ENCODE data around the gene TAF13. TPM values are rescaled to one million over a fixed set of nuclear protein-coding genes. Genes with fewer than 3 reads are reported as not detected.

Gene TAF13
- total and polyA plus RNA-seq, 9 of the 15 experiments (the other 6 are each of a cell fraction or from before 2014, with no cell fraction given) = 14.9 to 77.2 (median 38.7) TPM

GRCh38 chr1:109099938-109100773 lies 24.4 kb upstream of the TAF13 start (continued):
- TF ChIP-seq, protein P1, sequence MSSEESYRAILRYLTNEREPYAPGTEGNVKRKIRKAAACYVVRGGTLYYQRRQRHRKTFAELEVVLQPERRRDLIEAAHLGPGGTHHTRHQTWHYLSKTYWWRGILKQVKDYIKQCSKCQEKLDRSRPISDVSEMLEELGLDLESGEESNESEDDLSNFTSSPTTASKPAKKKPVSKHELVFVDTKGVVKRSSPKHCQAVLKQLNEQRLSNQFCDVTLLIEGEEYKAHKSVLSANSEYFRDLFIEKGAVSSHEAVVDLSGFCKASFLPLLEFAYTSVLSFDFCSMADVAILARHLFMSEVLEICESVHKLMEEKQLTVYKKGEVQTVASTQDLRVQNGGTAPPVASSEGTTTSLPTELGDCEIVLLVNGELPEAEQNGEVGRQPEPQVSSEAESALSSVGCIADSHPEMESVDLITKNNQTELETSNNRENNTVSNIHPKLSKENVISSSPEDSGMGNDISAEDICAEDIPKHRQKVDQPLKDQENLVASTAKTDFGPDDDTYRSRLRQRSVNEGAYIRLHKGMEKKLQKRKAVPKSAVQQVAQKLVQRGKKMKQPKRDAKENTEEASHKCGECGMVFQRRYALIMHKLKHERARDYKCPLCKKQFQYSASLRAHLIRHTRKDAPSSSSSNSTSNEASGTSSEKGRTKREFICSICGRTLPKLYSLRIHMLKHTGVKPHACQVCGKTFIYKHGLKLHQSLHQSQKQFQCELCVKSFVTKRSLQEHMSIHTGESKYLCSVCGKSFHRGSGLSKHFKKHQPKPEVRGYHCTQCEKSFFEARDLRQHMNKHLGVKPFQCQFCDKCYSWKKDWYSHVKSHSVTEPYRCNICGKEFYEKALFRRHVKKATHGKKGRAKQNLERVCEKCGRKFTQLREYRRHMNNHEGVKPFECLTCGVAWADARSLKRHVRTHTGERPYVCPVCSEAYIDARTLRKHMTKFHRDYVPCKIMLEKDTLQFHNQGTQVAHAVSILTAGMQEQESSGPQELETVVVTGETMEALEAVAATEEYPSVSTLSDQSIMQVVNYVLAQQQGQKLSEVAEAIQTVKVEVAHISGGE (CRISPR knock-in tag; IDR thresholded peaks at IDR 0.05) = peak in 1 of 3 experiments; percentile 48; a peak in 1 of 6 replicates
- TF ChIP-seq TEAD4 (IDR thresholded peaks at IDR 0.05; ENCODE audit: low read length) (peak; percentile 63; the same call in 1 of the 2 replicates), TEAD4 (CRISPR knock-in tag; IDR thresholded peaks at IDR 0.05; ENCODE audit: borderline replicate concordance) (no peak), IRF2 (CRISPR knock-in tag; IDR thresholded peaks at IDR 0.05) (no peak), ATF3 (IDR thresholded peaks at IDR 0.05) (peak; percentile 14; the same call in 1 of the 2 replicates), ATF3 (CRISPR knock-in tag; conservative IDR thresholded peaks at IDR 0.05) (no peak; the same call in 1 of the 2 replicates), ZFX (CRISPR knock-in tag; IDR thresholded peaks at IDR 0.05) (peak; percentile 97), HLTF (IDR thresholded peaks at IDR 0.05) (peak; percentile 94), MXI1 (IDR thresholded peaks at IDR 0.05; ENCODE audit: low read depth, low read length) (peak; percentile 75), TEAD2 (tag; IDR thresholded peaks at IDR 0.05) (no peak), HOXB6 (CRISPR knock-in tag; IDR thresholded peaks at IDR 0.05; ENCODE audit: borderline replicate concordance) (no peak; the same call in 1 of the 2 replicates), TCF7 (IDR thresholded peaks at IDR 0.05; ENCODE audit: borderline replicate concordance) (peak; percentile 27), PTBP1 (IDR thresholded peaks at IDR 0.05; ENCODE audit: low read depth, low read length) (peak; percentile 29; the same call in 1 of the 2 replicates), MEF2D (tag; conservative IDR thresholded peaks at IDR 0.05; ENCODE audit: low read depth) (peak; percentile 72), ZNF780A (CRISPR knock-in tag; IDR thresholded peaks at IDR 0.05) (0 out of 2 replicates have a peak, but pooled peaks have one; percentile 76), ESRRB (CRISPR knock-in tag; IDR thresholded peaks at IDR 0.05; ENCODE audit: borderline replicate concordance) (peak; percentile 73; the same call in 1 of the 2 replicates), RBM22 (IDR thresholded peaks at IDR 0.05; ENCODE audit: low read depth, low read length, poor library complexity, severe bottlenecking) (peak; percentile 98), ZNF436 (CRISPR knock-in tag; IDR thresholded peaks at IDR 0.05) (peak; percentile 86)
- TF ChIP-seq, protein P2, sequence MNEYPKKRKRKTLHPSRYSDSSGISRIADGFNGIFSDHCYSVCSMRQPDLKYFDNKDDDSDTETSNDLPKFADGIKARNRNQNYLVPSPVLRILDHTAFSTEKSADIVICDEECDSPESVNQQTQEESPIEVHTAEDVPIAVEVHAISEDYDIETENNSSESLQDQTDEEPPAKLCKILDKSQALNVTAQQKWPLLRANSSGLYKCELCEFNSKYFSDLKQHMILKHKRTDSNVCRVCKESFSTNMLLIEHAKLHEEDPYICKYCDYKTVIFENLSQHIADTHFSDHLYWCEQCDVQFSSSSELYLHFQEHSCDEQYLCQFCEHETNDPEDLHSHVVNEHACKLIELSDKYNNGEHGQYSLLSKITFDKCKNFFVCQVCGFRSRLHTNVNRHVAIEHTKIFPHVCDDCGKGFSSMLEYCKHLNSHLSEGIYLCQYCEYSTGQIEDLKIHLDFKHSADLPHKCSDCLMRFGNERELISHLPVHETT (CRISPR knock-in tag; conservative IDR thresholded peaks at IDR 0.05 in 1 of 2, IDR thresholded peaks at IDR 0.05 in 1 of 2) = peak in 1 of 2 experiments; percentile 93; a peak in 2 of 4 replicates
- TF ChIP-seq, protein P3, sequence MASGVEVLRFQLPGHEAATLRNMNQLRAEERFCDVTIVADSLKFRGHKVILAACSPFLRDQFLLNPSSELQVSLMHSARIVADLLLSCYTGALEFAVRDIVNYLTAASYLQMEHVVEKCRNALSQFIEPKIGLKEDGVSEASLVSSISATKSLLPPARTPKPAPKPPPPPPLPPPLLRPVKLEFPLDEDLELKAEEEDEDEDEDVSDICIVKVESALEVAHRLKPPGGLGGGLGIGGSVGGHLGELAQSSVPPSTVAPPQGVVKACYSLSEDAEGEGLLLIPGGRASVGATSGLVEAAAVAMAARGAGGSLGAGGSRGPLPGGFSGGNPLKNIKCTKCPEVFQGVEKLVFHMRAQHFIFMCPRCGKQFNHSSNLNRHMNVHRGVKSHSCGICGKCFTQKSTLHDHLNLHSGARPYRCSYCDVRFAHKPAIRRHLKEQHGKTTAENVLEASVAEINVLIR (CRISPR knock-in tag; IDR thresholded peaks at IDR 0.05) = no peak
